DMS 273 (cell line): ENCODE results near the gene STX16.

Experiments used
- DNase-seq: peaks from one replicate; lab custom pipeline; 2025; ENCODE audit not compliant: unreplicated experiment; lab: John Stamatoyannopoulos, UW

STX16 gene

DNA sequence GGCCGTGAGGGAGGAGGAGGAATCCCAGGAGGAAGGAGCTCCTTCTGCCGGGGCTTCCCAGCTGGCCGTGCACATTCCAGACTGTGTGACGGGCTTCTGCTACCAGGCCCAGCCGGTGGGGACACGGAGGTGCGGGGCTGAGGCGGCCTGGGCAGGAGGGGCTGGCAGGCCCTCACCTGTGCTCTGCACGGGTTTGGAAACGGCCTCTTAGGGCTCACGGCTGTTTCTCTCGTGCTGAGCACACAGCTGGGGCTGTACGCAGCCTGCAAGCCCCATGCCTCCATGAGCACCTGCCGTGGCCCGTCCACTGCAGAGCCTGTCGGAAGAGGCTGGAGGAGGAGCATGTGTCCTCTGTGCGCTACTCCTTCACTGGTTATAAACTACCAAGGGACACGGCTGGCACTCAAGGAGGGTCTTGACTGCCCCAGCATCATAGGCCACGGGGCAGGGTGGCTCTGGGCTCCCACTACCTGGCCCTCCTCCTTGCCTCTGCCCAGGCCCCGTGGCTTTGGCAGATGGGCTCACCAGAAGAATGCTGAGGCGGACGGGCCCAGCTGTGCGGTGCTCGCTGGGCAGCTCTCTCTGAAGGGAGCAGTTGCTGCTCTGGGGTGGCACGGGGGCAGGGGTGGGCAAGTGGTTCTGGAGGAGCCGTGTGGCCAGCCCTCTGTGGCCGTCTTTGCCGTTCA lies 57.3 kb downstream of the STX16 start:
- peak; percentile 55 for DNase-seq

DNA sequence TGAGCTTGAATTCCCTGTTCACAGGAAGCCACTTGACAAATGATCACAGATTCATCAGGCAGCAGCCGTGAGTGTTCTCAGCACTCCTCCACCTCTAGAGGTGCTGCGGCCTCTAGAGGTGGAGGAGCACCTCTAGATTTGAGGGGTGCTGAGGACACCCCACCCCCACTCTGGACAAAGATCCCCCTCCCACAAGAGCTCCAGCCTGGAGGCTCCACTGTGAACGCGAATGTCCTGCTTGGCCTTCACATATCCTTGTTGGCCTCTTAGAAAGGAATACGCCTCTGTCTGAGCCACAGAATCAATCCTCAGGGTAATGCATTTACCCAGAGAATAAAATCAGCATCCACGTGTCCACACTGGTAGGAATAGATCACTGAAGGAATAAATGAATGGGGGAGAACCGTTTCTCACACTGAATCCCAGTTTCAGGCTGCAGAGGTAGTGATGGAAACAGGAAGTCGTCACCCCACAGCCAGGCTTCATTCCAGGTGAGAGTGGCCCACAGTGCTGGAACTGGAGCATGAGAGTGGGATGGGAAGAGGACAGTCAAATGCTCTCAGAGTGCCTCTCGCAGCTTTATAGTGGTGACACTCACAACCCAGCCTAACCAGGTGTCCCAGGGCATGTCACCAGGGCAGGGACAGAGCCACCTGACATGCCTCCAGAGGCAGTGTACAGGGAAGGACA lies 58.1 kb downstream of the STX16 start:
- DNase-seq, result no peak

DNA sequence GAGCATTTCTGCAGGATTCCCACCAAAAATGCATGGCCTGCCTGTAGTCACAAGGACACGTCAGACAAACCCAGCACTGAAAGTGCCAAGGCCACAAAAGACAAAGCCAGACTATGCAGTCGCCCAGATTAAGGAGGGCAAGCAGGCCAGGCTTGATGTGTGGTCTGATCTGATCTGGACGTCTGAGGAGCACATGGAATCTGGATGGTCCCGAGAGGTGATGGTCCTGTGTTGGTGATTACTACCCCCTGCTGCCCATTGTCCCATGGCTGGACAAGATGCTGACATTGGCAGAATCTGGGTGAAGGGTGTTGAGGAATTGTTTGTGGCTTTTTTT lies 58.6 kb downstream of the STX16 start:
- no peak for DNase-seq

DNA sequence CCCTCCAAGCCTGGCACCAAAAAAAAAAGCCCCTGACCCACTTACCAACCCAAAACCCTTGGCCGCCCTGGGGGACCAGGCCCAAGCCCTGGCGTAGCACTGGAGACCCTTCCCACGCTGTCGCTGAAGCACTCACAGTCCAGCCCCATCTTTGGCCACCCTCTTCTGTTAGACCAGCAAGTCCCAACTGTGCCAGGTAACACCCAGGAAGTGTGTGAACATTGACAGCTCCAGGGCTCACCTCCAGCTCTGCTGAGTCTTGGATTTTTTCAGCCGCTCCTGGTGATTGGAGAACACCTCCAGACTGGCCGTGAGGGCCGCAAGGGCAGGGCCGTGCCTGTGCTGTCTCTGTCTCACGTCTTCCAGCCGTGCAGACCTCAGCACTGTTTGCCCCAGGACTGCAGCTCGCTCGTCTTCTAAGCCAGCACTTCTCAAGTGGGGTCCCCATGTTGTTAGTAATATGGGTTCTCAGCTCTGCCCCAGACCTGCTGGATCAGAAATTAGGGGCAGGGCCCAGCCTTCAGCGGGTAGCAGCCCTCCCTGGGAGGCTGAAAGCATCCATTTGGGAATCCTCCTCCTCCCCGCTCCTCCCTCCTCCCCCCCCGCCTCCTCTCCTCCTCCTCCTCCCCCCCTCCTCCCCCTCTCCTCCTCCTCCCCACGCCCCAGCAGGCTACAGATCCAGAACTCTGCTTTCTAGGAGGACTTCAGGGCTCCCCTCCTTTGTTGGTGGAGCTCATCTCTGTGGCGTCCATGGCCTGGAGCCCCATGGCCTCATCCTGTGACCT lies 59.6 kb downstream of the STX16 start:
- no peak for DNase-seq

DNA sequence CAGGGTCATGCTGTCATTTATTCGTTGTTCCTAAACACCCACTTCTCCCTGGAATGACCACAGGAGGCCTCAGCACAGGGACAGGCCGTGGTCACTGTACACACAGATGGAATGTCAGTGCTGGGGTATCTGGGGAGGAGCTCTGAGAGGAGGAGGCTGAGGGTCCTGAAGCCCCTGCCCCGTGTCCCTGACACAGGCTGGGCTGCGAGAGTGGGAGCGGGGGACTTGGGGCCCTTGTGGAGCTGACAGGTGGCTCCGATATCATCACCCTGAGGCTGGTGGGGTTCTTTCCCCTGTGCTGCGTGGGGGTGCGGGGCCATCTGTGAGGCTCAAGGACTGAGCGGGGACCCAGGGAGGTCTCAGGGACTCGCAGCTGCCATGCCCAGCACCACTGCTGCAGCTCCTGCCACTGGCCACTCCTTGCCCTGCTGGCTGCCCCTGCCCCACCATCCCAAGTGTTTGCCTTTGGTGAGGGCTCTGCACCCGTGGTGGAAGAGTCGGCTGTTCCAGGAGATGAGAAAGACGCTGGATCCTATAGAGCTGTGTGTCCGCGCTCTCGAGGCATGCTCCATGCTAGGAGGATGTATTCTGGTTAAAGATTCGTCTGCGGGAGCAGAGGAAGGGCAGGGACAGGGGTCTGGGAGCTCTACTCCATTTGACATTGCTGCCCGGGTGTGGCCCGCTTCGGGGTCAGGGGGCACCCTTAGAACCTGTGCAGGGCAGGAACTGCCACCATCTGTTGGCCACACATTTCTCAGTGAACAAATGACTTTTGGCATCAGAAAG lies 60.4 kb downstream of the STX16 start:
- DNase-seq, result no peak

DNA sequence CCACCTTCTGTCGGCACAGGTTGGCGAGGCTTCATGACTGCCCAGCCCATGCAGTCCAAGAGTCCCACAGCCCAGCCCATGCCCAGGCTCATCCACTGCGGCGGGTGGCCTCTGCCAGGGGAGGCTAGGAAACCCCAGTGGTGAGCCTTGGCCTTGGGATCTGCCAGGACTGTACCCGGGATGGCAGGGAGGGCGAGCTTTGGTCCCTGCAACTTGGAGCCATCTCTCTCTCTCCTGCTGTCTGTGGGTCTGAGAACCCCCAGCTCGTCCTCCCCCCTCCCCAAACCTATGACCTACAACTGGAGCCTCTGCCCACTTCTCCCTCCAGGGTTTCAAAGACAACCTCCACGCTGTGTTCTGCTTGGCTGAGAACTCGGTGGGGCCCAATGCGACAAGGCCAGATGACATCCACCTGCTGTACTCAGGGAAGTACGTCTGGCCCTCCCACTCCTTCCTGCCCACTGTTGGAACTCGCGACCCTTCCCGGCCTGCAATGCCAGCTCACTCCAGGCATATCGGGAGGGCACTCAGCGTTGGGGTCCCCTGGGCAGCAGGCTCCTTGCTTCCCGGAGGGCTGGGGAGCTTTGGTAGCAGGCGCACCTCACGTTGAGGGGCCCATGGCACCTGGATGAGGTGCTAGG lies 61.2 kb downstream of the STX16 start:
- DNase-seq, result no peak

DNA sequence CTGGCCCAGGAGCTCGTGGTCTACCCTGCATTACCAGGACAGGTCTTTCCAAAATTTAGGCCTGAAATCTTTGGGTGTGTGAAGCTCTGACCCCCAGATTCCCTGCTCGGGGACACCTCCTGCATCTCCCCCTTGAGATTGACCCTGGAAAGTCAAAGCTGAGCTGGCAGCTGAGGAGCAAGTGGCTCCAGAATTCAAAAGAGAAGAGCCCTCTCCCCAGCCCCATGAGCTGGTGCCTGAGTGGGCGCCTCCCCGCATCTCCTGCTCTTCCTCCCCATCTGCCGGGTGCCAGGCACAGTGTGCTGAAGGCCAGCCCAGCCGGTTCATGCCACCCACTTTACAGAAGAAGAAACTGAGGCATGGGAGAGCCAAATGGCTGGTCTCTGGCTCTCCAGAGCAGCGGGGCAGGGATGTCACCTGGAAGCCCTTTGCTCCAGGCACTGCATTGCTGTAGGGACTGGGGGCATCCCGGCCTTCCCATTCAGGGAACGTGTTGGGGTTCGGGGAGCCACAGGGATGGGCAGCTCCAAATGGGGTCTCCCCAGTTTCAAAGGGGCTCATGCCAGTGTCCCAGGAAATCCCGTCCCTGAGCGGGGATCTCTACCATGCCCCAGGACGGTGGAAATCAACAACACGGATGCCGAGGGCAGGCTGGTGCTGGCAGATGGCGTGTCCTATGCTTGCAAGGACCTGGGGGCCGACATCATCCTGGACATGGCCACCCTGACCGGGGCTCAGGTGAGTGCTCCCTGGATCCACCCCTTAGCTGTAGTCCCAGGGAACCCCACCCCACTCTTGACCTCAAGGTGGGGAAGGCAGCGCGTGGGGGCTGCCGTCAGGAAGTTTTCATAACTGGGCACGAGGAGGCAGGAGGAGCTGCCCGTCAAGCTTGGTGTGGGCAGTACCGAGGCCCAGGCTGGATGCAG lies 62.0 kb downstream of the STX16 start:
- DNase-seq, result no peak

DNA sequence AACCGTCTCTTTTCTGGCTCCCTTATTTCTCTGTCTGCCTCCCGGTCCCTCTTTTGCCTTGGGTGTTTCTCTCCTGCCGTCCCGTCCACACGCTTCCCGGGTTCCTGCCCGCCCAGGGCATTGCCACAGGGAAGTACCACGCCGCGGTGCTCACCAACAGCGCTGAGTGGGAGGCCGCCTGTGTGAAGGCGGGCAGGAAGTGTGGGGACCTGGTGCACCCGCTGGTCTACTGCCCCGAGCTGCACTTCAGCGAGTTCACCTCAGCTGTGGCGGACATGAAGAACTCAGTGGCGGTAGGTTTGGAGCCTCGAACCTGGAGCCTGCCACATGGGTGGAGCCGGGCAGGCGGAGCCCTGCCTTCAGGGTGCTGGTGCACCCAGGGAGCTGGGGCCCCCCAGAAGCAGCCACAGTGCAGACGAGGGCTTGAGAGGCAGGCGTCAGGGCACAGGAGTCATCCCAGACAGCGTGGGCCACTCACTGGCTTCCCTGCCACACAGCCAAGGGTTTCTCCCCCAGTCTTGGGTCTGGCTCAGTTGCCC lies 62.8 kb downstream of the STX16 start:
- no peak for DNase-seq

DNA sequence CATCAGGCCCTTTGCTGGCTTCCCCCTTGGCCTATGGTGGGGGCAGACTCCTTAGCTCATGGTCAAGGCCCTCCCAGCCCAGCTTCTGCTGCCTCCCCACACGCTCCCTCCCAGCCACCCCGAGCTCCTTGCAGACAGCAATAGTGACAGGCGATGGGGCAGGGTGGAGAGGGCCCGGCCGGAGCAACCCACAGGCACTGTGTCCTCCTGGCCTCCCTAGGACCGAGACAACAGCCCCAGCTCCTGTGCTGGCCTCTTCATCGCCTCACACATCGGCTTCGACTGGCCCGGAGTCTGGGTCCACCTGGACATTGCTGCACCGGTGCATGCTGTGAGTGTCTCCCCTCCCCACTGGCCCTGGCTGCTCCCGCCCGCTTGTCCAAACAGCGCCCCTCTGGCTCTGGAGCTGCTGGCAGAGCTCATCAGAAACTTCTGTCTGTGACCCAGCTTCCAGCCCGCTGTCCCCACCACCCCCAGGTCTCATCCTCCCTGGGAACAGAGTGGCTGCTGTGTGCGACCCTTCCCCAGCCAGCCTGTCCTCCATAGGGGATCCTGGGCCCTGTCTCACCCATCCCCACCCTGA lies 63.3 kb downstream of the STX16 start:
- DNase-seq, result no peak

DNA sequence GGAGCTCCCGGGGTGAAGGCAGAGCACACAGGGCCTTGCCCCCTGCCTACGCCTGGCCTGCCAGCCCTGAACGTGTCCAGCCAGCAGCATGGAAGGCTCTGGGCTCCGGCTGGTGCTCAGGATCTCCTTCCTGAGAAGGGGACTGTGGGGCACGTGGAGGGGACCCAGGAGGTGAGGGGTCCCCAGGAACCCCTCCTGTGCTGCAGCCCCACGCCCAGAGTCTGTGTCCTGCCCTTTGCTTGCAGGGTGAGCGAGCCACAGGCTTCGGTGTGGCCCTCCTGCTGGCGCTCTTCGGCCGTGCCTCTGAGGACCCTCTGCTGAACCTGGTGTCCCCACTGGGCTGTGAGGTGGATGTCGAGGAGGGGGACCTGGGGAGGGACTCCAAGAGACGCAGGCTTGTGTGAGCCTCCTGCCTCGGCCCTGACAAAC lies 63.9 kb downstream of the STX16 start:
- no peak for DNase-seq

DNA sequence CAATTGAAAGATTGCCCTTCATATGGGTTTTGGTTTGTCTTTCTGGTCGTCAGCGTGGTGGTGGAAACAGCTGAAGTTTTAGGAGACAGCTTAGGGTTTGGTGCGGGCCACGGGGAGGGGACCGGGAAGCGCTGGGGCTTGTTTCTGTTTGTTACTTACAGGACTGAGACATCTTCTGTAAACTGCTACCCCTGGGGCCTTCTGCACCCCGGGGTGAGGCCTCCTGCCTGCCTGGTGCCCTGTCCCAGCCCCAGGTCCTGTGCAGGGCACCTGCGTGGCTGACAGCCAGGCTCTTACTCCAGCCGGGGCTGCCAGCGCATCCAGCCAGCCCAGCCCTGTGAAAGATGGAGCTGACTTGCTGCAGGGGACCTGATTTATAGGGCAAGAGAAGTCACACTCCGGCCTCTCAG lies 64.3 kb downstream of the STX16 start:
- no peak for DNase-seq

DNA sequence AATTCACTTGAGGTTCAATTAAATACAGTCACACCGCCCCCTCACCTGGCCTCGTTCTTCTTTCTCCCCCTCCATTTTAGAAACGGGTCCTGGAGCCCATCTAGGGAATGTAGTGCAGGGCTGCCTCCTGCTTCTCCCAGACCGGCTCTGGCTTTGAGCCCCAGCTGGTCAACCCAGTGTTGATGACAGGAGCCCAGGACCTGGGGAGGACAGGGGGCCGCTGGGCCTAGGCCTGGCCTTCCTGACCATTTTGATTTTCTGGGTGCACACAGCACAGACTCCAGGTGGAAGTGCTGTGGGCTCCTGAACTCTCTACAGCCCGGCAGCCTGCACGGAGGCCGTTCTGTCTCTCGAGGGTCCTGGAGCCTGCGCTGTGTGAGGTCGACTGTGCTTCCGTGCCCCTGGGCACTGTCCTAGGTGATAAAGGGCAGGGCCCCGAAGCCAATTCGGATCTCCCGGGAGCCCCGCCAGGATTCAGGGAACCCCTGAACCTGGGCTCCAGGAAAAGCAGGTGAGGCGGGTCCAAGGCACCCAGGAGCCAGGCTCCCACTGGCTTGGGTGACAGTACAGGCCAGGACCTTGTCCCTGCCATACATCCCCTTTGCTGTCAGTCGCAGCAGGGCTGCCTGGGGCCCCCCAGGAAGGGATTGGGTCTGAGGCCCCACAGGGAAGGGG lies 64.9 kb downstream of the STX16 start:
- DNase-seq, result no peak

DNA sequence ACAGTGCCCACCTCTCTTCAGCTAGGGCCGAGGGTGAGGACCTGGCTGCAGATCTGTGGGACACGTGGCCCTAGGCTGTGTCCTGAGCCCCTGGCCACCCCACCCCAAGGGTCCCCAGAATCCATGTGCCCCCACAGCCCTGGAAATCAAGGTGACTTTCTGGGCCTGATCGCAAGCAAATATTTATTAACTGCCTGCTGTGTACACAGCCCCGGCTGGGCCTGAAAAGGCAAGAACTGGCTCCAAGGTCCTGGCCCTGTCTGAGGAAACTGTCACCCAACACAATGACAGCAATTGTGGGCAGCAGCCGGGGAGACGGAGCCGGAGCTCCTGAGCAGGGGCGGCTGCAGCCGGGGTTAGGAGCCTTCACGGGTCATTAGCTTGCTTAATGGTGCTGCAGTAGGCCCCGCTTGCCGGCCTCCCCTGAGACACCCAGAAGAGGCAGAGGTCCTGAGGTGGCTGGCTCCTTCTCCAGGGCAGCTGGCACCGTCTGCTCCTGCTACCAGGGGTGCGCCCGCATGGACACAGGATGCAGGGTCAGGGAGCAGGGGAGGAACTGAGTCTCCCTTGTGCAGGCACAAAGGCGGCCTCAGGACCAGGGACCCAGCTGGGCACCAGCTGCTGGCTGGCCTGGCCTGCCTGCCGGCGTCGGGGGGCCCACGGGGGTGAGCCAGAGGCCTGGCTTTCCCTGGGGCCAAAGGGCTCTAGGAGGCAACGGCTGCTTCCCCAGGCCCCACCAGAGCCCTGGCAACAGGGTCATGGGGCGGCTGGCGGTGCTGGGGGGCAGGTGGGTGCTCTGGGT lies 65.6 kb downstream of the STX16 start:
- DNase-seq, result peak; percentile 26

DNA sequence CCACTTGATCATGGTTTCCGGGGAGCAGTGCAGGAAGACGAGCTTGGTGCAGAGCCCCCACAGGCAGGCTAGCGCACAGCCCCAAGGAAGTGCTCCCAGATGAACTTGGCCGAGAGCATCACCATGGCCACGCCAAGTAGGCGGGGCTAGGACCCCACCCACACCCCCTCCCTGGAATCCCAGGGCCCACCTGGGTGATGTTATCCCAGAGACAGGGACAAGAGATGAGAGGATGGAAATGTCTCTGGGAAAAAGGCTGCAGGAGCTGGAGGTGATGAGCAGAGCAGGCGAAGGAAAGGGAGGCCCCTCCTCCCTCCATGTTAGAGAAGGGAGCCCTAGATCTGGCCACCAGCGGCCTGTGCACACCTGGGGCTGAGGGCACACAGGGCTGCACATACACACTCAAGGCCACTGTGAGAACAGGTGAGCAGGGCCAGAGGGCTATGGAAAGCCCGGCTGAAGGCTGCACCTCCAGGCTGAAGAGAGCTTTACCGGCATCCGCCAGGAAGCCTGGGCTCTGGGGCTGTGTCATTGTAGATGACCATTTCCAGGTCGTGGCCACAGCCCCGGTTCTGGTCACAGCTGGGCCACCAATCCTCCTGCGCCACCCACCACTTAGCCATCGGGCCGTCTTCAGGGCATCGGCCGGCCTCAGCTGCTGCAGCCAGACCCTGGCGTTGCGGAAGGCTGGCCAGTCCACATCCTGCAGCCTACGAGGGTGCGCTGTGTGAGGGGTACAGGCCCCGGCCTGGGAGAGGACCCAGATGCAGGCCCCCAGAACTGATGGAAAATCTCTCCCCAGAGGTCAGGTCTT lies 66.4 kb downstream of the STX16 start:
- no peak for DNase-seq

DNA sequence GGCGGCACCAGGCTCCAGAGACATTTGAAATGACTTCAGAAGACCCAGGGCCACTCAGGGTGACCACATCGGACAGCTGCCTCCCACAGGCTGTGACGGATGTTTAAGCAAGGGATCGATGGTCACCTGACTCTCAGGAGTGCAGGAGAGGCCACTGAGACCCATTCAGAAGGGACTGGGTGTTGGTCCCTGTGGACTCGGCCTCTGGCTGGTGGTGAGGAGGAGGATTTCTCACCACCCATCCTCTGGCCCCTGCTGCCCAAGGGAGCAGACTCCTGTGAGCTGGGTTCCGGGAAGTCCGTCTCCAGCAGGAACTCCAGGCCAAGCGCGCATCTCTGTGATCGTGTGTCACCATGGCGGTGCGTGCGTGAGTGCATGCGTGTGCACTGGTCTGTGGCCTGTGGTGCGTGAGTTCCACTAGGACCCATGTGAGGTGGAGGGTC lies 67.1 kb downstream of the STX16 start:
- DNase-seq, result no peak

DNA sequence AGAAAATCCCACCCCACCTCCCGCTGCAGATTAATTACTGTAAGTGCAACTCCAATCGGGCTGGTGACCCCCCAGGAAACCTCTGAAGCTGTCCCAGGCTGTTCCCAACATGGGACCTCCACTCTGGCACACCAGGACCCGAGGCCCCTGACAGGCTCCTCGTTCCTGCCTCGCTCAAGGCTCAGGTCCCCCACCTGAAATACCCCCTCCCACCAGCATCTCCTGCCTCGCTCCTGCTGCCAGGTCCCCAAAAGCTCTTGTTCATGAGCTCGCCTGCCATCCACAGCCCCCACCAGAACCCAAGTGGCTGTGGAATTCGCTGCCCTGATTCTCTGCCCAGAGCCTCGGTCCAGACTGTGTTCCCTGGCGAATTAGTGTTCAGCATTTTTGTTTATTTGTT lies 67.6 kb downstream of the STX16 start:
- DNase-seq, result no peak

DNA sequence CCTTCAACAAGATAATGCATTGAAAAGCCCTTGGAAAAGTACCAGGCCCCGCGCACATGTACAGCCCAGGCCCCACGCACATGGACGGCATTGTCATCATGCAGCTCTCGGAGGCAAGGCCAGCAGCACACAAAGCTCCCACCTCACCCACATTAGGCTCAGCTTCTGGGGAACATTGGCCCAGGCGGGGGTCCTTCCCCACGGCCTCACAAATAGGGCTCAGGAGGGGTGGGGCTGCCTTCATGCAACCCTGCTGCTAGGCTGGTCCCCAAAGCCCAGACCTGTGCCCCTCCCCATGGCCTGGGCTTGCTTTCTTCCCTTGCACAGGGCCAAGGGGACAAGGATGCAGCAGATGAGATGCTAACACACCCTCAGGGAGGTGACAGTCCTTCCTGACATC lies 68.2 kb downstream of the STX16 start:
- no peak for DNase-seq
